ENCODE data around the gene ARSI.

ARSI gene

DNA sequence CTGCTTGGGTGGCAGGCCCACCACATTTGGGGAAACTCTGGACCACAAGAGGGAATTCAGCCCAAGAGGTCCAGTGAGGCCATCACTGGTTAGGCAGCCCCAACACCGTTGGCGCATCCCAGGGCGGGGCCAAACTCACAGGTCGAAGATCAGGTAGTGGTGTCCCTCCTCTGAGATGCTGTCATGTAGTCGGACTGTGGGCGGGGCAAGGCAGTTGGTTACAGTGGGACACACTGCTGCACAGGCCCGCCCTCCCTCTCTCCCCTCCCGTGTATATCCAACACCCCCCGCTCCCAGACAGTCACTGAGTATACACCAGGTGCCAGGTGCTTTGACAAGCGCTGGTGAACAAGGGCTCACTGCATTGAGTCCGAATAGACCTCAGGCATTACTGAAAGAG, 45.3 kb downstream of the ARSI start:
- Histone ChIP-seq H3K4me2 (ENCODE audit: low read length) (no peak overlapping the region), H3K27me3 (ENCODE audit: control insufficient read depth, low read length) (no peaks in the 10 kb centered on the region; the same call in 1 of the 2 replicates), H3K9me3 (ENCODE audit: control insufficient read depth, insufficient read depth, low read length) (no peaks in the 10 kb centered on the region), H3K4me1 (ENCODE audit: control insufficient read depth, low read length) (no peaks in the 10 kb centered on the region), H3K79me2 (ENCODE audit: control insufficient read depth, low read length) (no peaks in the 10 kb centered on the region), H4K20me1 (ENCODE audit: control insufficient read depth, insufficient read depth, low read depth, low read length) (no peaks in the 10 kb centered on the region), H3K36me3 (ENCODE audit: control insufficient read depth, low read length) (no peaks in the 10 kb centered on the region), H3K27ac (ENCODE audit: low read depth, low read length) (no peak overlapping the region), H3K9me2 (replicated peaks; ENCODE audit: control insufficient read depth, low read length) (no peaks in the 10 kb centered on the region), H3K4me3 (ENCODE audit: low read length) (no peak overlapping the region), H3F3A (ENCODE audit: control insufficient read depth, insufficient read depth) (no peaks in the 10 kb centered on the region)
- TF ChIP-seq, protein P1, sequence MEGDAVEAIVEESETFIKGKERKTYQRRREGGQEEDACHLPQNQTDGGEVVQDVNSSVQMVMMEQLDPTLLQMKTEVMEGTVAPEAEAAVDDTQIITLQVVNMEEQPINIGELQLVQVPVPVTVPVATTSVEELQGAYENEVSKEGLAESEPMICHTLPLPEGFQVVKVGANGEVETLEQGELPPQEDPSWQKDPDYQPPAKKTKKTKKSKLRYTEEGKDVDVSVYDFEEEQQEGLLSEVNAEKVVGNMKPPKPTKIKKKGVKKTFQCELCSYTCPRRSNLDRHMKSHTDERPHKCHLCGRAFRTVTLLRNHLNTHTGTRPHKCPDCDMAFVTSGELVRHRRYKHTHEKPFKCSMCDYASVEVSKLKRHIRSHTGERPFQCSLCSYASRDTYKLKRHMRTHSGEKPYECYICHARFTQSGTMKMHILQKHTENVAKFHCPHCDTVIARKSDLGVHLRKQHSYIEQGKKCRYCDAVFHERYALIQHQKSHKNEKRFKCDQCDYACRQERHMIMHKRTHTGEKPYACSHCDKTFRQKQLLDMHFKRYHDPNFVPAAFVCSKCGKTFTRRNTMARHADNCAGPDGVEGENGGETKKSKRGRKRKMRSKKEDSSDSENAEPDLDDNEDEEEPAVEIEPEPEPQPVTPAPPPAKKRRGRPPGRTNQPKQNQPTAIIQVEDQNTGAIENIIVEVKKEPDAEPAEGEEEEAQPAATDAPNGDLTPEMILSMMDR (IDR thresholded peaks at IDR 0.05; ENCODE audit: low read depth, low read length, poor library complexity, severe bottlenecking): no peak
- TF ChIP-seq EZH2phosphoT487 (IDR thresholded peaks at IDR 0.05; ENCODE audit: borderline replicate concordance, low read length): no peak

DNA sequence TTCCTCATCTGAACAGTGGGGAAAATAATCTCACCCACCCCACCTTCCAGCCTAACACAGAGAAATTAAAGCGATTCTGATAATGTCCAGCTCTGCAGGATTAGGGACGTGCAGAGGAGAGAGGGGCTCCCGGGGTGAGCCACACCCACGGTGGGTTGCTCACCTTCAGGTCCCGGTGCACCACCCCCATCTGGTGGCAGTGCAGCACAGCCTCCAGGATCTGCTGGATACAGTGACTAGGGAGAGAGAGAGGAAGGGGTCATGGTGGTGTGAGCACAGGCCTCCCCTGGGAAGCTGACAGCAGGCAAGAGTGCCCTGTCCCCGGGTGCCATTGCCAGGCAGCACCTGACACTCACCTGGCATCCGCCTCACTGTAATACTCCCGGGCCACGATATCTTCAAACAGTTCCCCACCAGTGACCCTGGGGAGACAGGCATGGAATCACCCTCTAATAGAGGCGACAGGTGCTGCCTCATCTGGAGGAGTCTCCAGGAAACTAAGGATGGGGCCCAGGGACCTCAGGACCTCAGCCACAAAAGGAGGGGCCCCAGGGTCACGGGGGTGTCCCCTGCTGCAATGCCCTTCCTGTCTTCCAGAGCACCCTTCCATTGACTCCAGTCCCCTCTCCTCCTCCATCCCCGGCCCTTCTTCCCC, 46.2 kb downstream of the ARSI start:
- Histone ChIP-seq H3K36me3 (ENCODE audit: control insufficient read depth, low read length) (no peaks in the 10 kb centered on the region), H3K4me3 (ENCODE audit: low read length) (no peak overlapping the region), H3K9me3 (ENCODE audit: control insufficient read depth, insufficient read depth, low read length) (no peaks in the 10 kb centered on the region), H3K9me2 (replicated peaks; ENCODE audit: control insufficient read depth, low read length) (no peaks in the 10 kb centered on the region), H3K4me1 (ENCODE audit: control insufficient read depth, low read length) (no peaks in the 10 kb centered on the region), H4K20me1 (ENCODE audit: control insufficient read depth, insufficient read depth, low read depth, low read length) (no peaks in the 10 kb centered on the region), H3K4me2 (ENCODE audit: low read length) (no peak overlapping the region), H3K27ac (ENCODE audit: low read depth, low read length) (no peak overlapping the region), H3K79me2 (ENCODE audit: control insufficient read depth, low read length) (no peaks in the 10 kb centered on the region), H3F3A (ENCODE audit: control insufficient read depth, insufficient read depth) (no peaks in the 10 kb centered on the region), H3K27me3 (ENCODE audit: control insufficient read depth, low read length) (no peaks in the 10 kb centered on the region)
- no peak for TF ChIP-seq EZH2phosphoT487 (IDR thresholded peaks at IDR 0.05; ENCODE audit: borderline replicate concordance, low read length)
- TF ChIP-seq, protein P1 (IDR thresholded peaks at IDR 0.05; ENCODE audit: low read depth, low read length, poor library complexity, severe bottlenecking): no peak

DNA sequence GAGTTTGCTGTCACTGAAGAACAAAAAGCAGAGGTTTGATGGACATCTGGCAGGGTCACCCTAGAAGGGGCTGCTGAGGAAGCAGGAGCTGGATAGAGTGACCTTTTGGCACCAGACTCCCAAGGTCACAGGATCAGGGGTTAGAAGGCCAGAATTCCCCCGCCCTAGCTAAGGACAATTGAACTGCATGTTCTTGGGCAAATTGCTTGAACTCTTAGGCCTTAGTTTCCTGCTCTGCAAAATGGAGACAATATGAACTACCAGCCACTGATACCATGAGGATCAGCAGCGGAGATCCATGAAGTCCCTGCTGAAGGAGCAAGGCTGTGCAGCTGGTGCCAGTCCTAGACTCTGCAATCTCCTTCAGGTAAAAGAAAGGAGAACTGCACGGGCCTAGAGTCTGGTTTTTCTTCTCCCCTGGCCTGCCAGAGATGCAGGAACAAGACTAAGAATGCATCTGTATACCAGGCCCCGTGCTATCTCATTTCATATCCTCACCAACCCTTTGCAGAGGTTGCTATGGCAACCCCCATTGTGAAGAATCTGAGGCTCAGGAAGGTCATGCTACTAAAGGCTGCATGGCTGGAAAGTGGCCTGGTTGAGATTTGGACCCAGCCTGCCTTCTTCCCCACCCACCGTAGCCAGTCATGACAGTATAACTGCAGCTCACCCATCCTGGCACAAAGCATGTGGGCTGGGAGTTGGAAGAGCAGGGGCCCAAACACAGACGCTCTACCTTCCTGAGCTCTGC, 46.9 kb downstream of the ARSI start:
- H3F3A ChIP-seq (ENCODE audit: control insufficient read depth, insufficient read depth): no peaks in the 10 kb centered on the region
- H4K20me1 ChIP-seq (ENCODE audit: control insufficient read depth, insufficient read depth, low read depth, low read length): no peaks in the 10 kb centered on the region
- H3K79me2 ChIP-seq (ENCODE audit: control insufficient read depth, low read length): no peaks in the 10 kb centered on the region
- H3K9me3 ChIP-seq (ENCODE audit: control insufficient read depth, insufficient read depth, low read length): no peaks in the 10 kb centered on the region
- H3K27ac ChIP-seq (ENCODE audit: low read depth, low read length): no peak overlapping the region
- no peaks in the 10 kb centered on the region for H3K9me2 ChIP-seq (replicated peaks; ENCODE audit: control insufficient read depth, low read length)
- H3K4me1 ChIP-seq (ENCODE audit: control insufficient read depth, low read length): no peaks in the 10 kb centered on the region
- no peaks in the 10 kb centered on the region for H3K36me3 ChIP-seq (ENCODE audit: control insufficient read depth, low read length)
- no peak overlapping the region for H3K4me2 ChIP-seq (ENCODE audit: low read length)
- no peak overlapping the region for H3K4me3 ChIP-seq (ENCODE audit: low read length)
- no peak for TF ChIP-seq EZH2phosphoT487 (IDR thresholded peaks at IDR 0.05; ENCODE audit: borderline replicate concordance, low read length)
- TF ChIP-seq, protein P1 (IDR thresholded peaks at IDR 0.05; ENCODE audit: low read depth, low read length, poor library complexity, severe bottlenecking): no peak
- no peaks in the 10 kb centered on the region for H3K27me3 ChIP-seq (ENCODE audit: control insufficient read depth, low read length)
